DMS79 treated with DMSO at 0.1 percent for 48 hours (cell line): ENCODE measurements around the gene ARID1B.

Source experiments
- DNase-seq: peaks from one replicate; lab custom pipeline; 2025; lab: John Stamatoyannopoulos, UW

ARID1B gene

GRCh38 chr6:156906451-156906850, 129.3 kb downstream of the ARID1B start:
- no peak for DNase-seq

GRCh38 chr6:156909212-156910010, 132.2 kb downstream of the ARID1B start:
- DNase-seq: no peak

GRCh38 chr6:156910011-156910334, 132.8 kb downstream of the ARID1B start:
- DNase-seq: no peak

- DNase-seq: no peak
Measured at GRCh38 chr6:156910938-156911337, 133.8 kb downstream of the ARID1B start.

- DNase-seq: no peak
Measured at GRCh38 chr6:156911581-156911980, 134.4 kb downstream of the ARID1B start.

- DNase-seq: no peak
Measured at GRCh38 chr6:156912431-156912830, 135.3 kb downstream of the ARID1B start.

- no peak for DNase-seq
Measured at GRCh38 chr6:156914181-156914580, 137.0 kb downstream of the ARID1B start.

- DNase-seq: no peak
Measured at GRCh38 chr6:156916130-156916801, 139.1 kb downstream of the ARID1B start.

GRCh38 chr6:156917213-156917612, 140.0 kb downstream of the ARID1B start:
- DNase-seq: no peak

GRCh38 chr6:156918647-156919046, 141.5 kb downstream of the ARID1B start:
- no peak for DNase-seq

GRCh38 chr6:156919370-156919769, 142.2 kb downstream of the ARID1B start:
- no peak for DNase-seq

GRCh38 chr6:156919814-156920369, 142.7 kb downstream of the ARID1B start:
- DNase-seq: no peak

GRCh38 chr6:156924246-156924645, 147.1 kb downstream of the ARID1B start:
- no peak for DNase-seq

- no peak for DNase-seq
Measured at GRCh38 chr6:156925026-156925425, 147.8 kb downstream of the ARID1B start.

- no peak for DNase-seq
Measured at GRCh38 chr6:156925718-156926607, 148.8 kb downstream of the ARID1B start.

- DNase-seq: no peak
Measured at GRCh38 chr6:156928126-156928525, 150.9 kb downstream of the ARID1B start.

- no peak for DNase-seq
Measured at GRCh38 chr6:156928972-156929371, 151.8 kb downstream of the ARID1B start.

GRCh38 chr6:156931283-156931682, 154.1 kb downstream of the ARID1B start:
- DNase-seq: peak; percentile 23

- DNase-seq: peak; percentile 97
Measured at GRCh38 chr6:156933201-156934068, 156.3 kb downstream of the ARID1B start.

- DNase-seq: peak; percentile 95
Measured at GRCh38 chr6:156934069-156934460, 156.9 kb downstream of the ARID1B start.

- DNase-seq: no peak
Measured at GRCh38 chr6:156935000-156935399, 157.8 kb downstream of the ARID1B start.
